Sciatic nerve (tissue), 2 donors: ENCODE data around the gene PLXNC1. TPM values are rescaled to one million over a fixed set of nuclear protein-coding genes. Genes with fewer than 3 reads are reported as not detected.

Experiments
- ATAC-seq: fragments of 200-7000 bp; cut with Tn5 transposase; one replicate; pipeline ENCODE4 v1.9.1; 2020; ENCODE audit warnings: mild to moderate bottlenecking, moderate library complexity
- DNase-seq: peaks from one replicate; pipeline ENCODE4 v3.0.0-alpha.2; 2020; ENCODE audit warnings: low spot score
- intact Hi-C: fragments of 100-400 bp; cut with DNase I; formaldehyde crosslinking; loops from one replicate; pipeline ENCODE4 v1.14.2; 2022
- total RNA-seq: library from RNA; stranded (reverse); fragmentation: NEBNext Ultra II Directional; extraction: Animal tissue kit (Norgen Biotek cat#: 25700); gene quantifications from one replicate; pipeline ENCODE4 v1.2.1, GENCODE V29; 2021
- donor health status: DM: no; HTN: no; CAD: no.
- donor health status: DM: no; HTN: no; CAD: no.

PLXNC1 gene
- 22.8 TPM for total RNA-seq

DNA sequence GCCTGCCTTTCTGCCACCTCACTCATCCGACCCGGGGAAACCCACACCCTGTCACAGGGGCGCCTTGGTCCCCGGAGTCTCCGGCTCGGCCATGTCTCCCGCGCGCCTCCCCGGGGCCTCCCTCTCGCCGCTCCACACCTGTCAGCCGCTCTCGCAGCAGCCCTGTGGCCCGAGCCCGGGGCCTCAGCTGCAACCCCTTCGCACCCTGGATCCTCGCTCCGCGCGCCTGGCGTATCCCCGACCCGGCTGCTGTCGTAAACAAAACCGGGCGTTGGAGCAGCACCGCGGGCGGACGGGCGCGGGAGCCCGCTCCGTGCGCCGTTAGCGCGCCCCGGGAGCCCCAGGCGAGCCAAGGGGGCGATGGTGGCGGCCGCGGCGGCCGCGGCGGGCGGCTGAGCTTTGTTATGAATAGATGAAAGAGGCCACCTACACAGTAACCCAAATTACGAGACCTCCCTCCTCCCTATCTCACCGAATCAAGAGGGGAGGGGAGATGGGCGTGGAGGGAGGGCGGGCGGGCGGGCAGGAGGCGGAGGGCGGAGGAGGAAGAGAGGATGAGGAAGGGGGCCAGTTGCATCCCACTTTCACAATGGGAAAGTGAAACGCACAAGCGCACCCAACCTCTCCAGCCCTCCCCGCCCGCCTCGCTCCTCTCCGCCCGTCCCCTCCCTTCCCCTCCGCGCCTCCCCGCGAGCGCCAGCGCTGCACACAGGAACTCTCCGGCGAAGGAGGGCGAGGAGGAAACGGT lies at the start of gene PLXNC1:
Gene PLXNC1, plus strand, starts transcription at position 587 of the 748 bp plus-strand sequence. CDS start 395 bp downstream, outside the sequence.
- intact Hi-C loops, result no loop called here
- DNase-seq, result peak; percentile 80
- peak; percentile 50 for ATAC-seq

GRCh38 chr12:94099191-94099590 lies 49.2 kb upstream of the PLXNC1 start:
- intact Hi-C loops, result loop anchor here (10.0 kb wide), 1 partner anchor 334 kb away; no protein-coding TSS in a partner anchor
- DNase-seq, result no peak
- ATAC-seq, result no peak

DNA sequence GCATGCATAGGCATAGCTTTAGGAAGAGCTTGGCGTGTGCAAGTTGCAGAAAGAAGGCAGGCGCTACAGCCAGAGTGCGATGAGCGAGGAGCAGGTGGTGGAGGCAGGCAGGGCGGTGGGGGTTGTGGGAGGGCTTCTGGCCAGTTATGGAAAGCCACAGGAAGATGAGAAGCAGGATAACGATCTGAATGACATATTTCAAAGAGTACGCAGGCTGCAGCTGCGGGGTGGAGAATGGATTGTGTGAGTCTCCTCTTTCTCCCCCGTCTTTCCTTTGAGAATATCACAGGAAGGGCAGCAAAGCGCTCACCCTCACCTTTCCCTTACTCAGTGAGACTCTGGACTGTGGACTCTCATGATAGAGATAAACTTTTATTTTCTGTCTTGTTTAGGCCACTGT lies 48.7 kb upstream of the PLXNC1 start:
- no peak for DNase-seq
- intact Hi-C loops, result loop anchor here (5.0 to 10.0 kb wide), 3 partner anchors 335 to 597 kb away; partner anchors contain the start of gene SOCS2
- ATAC-seq, result no peak

DNA sequence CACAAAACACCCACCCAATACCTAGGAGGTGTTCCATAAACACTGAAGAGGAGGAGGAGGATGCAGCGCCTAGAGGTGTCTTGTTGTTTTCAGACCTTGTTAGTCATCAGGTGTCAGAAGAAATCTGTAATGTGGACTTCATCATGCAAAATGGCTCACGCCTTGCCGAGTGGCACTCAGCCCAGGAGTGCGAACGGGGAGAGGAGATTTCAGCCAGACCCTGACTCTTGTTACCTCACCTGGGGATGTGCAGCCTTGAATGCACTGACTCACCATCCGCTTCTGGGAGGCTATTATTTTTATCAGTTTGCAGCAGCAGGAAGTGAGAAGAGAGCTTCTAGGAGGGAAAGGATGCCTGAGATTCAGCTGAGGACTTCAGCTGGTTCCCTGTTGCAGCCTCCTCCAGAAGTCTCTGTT lies 48.2 kb upstream of the PLXNC1 start:
- ATAC-seq (no peak), DNase-seq (no peak)
- intact Hi-C loops, result loop anchor here (5.0 kb wide), 2 partner anchors 528 to 598 kb away; partner anchors contain the start of gene SOCS2

DNA sequence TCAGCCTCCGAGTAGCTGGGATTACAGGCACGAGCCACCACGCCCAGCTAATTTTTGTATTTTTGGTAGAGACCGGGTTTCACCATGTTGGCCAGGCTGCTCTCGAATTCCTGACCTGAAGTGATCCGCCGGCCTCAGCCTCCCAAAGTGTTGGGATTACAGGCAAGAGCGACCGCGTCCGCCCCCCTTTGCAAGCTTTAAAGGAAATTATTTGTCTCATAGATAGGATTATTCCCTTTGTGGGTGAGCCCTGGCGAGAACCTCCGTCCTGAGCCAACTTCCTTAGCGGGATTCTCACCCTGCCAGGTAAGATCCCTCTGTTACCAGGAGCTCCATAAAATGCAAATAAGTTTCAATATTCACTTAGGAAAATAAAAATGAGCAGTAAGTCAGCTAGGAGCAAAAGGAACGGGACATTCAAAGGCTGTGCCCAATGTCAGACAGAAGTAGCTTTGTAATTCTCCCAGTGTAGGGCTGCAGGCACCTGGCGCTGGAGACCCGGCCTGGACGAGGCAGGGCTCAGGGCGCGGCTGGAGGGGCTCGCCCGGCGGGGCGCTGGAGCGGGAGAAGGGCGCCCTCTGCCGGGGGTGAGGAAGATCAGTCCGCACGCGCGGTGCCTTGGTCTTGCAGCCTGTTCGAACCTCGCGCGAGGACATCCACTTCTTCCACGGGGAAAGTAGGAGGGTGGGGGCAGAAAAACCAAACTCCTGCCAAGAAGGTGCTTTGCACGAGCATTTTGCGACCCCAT lies 47.2 kb upstream of the PLXNC1 start:
- ATAC-seq, result peak; percentile 95
- intact Hi-C loops, result loop anchor here (5.0 kb wide), 2 partner anchors 529 to 599 kb away; partner anchors contain the start of gene SOCS2
- DNase-seq, result peak; percentile 85

GRCh38 chr12:94101738-94102660 lies 46.4 kb upstream of the PLXNC1 start:
- DNase-seq, result peak; percentile 91
- intact Hi-C loops, result loop anchor here (5.0 kb wide), 2 partner anchors 530 to 600 kb away; partner anchors contain the start of gene SOCS2
- ATAC-seq, result peak; percentile 89

GRCh38 chr12:94103986-94104385 lies 44.4 kb upstream of the PLXNC1 start:
- intact Hi-C loops, result loop anchor here (5.0 kb wide), 2 partner anchors 532 to 602 kb away; partner anchors contain the start of gene SOCS2
- ATAC-seq (no peak), DNase-seq (no peak)

- intact Hi-C loops, result no loop called here
- ATAC-seq (no peak), DNase-seq (no peak)
Measured at GRCh38 chr12:94107910-94108309, 40.5 kb upstream of the PLXNC1 start.

DNA sequence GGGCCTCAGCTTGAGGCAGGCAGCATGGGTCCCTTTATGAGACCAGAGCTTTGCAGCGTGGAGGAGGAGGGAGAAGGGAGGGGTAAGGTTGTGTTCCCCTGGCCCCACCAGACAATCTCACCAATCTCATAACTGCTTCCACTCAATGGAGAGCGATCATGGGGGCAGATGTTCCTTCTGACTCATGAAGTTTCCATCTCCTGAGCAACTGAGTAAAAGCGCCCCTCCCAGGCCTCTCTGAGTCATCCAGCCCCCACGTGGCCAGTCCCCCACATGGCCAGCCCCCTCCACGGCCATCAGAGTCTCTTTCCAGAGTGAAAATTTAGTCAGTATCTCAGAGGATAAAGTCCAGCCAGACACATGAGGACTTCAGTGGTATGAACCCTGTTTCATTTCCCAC lies 39.2 kb upstream of the PLXNC1 start:
- intact Hi-C loops, result no loop called here
- DNase-seq (no peak), ATAC-seq (no peak)

- ATAC-seq, result no peak
- intact Hi-C loops, result no loop called here
- DNase-seq, result no peak
Measured at GRCh38 chr12:94110258-94110657, 38.1 kb upstream of the PLXNC1 start.

- ATAC-seq (no peak), DNase-seq (no peak)
- intact Hi-C loops, result no loop called here
Measured at GRCh38 chr12:94111302-94111701, 37.1 kb upstream of the PLXNC1 start.

DNA sequence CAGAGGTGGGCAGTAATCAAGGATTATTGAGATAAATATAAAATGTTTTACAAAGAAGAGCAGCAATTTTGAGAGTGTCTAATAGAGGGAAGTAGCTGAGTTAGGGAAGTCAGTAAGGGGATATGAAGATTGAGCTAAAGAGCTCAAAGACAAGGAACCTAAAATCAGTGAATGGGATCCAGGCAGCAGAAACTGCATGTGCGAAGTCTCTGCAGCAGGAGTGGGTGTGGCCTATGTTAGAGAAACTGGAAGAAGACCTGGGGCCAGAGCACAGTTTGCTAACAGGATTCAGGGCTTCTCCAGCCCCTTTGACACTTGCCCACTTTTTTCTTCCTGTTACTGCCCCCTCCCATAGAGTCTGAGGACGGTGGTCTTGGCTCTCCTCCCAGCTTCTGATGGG lies 36.3 kb upstream of the PLXNC1 start:
- intact Hi-C loops, result no loop called here
- ATAC-seq (peak; percentile 58), DNase-seq (no peak)

DNA sequence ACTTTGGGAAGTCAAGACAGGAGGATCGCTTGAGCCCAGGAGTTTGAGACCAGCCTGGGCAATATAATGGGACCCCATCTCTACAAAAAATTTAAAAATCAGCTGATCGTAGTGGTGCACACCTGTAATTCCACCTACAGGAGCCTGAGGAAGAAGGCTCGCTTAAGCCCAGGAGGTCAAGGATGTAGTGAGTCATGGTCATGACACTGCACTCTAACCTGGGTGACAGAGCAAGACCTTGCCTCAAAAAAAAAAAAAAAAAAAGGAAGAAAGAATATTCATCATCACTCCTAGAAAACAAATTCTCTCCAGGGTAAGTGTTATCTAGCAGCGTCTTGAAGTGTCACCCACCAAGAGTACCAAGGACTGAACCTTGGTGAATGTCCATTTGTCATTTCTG lies 34.2 kb upstream of the PLXNC1 start:
- no peak for ATAC-seq
- intact Hi-C loops, result no loop called here

GRCh38 chr12:94116191-94116590 lies 32.2 kb upstream of the PLXNC1 start:
- ATAC-seq (no peak), DNase-seq (no peak)

More for the DNA sequence above, 34.2 kb upstream of the PLXNC1 start:
- no peak for DNase-seq

GRCh38 chr12:94121886-94122285 lies 26.5 kb upstream of the PLXNC1 start:
- no peak for ATAC-seq

More at GRCh38 chr12:94116191-94116590, 32.2 kb upstream of the PLXNC1 start:
- intact Hi-C loops, result no loop called here

DNA sequence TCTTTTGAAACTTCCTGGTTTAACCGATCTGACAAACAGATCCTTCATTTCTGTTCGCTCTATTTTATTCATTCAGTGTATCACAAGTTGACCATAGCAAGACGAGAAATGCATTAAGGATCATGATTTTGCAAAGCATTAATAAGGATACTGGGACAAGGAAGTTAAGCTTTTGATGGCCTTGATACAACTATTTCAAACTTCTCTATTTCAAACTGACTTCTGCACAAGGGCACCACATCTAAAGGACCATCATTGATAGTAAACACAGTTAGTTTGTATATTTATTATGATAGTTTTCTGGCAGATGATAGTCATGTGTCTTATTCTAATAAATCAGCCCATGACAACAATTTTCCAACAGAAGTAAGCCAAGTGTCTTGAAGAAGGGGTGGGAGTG lies 25.8 kb upstream of the PLXNC1 start:
- DNase-seq, result no peak
- ATAC-seq, result no peak
- intact Hi-C loops, result no loop called here

More at GRCh38 chr12:94121886-94122285, 26.5 kb upstream of the PLXNC1 start:
- intact Hi-C loops, result no loop called here
- DNase-seq, result no peak

DNA sequence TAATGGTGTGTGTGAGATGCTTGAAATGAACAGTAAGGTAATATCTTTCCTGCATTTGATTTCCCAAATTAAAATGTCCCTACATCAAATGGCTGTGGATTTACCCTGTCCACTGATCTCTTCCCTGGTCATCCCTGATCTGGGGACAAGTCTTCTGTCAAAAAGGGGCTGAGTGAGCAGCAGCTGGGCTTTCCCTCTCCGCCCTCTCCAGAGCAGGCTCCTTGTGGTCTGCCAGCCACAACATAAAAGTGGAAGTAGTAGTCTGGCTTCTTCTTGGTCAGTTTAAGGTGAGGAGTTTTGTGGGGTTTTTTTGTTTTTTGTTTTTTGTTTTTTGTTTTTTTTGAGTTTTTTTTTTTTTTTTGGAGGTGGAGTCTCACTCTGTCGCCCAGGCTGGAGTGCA lies 25.2 kb upstream of the PLXNC1 start:
- intact Hi-C loops, result no loop called here
- DNase-seq, result no peak
- no peak for ATAC-seq

GRCh38 chr12:94126067-94126466 lies 22.3 kb upstream of the PLXNC1 start:
- no peak for DNase-seq
- intact Hi-C loops, result no loop called here
- no peak for ATAC-seq
